Fibroblast of upper back skin (primary cell): ENCODE measurements around the gene GRAMD4.

ENCODE experiments used
- DNase-seq: peaks from one replicate; pipeline ENCODE4 v3.0.0-alpha.2; 2013

The GRAMD4 gene

GRCh38 chr22:46657996-46658947 is 38.1 kb downstream of the GRAMD4 start:
- no peak for DNase-seq

DNA sequence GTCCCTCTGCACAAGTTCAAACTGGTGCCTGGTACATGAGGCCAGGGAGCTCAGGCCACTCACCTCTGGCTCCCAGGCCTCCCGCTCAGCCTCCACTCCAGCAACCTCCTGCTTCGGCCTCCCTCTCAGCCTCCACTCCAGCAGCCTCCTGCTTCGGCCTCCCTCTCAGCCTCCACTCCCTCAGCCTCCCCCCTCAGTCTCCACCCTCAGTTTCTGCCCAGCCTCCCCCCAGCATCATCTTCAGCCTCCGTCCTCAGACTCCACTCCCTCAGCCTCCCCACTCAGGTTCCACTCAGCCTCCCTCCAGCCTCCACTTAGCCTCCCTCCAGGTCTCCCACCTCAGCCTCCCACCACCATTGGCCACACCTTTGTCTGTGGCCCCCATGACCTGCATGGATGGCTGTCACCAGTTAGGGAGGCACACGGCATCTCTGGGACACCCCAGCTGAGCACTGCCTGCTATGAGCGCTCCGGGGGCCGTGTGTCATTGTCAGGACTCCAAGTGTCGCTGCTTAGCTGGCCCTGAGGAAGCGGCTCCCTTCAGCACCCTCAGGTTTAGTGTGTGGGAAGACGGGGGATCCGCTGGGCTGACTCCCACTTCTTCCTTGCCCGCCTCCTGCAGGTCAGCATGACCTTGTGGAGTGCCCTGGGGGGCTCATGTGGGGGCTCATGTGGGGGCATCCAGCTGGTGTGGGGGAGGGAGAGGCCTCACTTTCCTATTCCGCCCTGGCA is 39.0 kb downstream of the GRAMD4 start:
- no peak for DNase-seq

DNA sequence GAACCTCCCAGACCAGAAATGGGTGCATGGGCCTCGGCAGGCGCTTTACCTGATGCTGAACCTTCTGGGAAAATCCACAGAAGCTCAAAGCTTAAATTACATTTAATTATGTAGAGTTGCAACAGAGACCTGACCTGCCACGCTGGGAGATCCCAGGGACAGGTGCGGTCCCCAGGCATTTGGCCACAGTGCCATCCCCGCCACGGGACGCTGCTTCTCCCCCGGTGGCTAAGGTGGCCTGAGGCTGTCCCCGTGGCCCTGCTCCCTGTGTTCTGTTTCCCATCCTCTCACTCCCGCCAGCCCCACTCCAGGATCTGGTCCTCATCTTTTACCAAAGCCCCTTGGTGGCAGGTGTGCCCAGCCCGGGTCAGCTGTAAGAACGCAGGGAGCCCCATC is 39.6 kb downstream of the GRAMD4 start:
- DNase-seq, result no peak

GRCh38 chr22:46660604-46661201 is 40.5 kb downstream of the GRAMD4 start:
- DNase-seq, result no peak

DNA sequence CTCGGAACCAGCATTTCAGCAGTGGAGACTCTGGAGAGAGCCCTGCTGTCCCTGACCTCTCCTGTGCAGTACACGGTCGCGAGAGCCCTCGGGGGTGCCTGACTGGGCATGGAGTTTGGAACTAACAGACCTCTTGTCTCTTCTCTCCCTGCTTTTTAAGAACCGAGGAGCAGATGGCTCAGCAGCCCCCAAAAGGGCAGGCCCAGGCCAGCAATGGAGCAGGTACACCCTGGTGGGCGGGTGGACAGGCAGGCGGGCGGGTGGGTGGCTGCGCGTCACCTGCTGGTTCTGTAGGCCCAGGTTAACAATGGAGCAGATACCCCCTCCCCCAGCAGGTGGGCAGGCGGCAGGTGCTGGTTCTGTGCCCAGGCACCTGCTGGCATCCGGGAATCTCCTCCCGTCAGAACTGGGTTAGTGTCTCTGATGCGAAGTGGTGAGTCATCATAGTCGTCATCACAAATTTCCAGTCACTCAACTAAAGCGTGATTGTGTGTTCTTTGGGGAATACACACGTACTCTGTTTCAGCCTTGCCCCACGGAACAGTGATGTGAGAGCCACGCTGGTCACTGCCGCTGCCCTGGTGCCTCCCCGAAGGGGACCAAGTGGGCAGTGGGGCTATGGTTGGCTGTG is 41.1 kb downstream of the GRAMD4 start:
- peak; percentile 14 for DNase-seq

GRCh38 chr22:46662226-46662625 is 42.0 kb downstream of the GRAMD4 start:
- DNase-seq, result no peak

DNA sequence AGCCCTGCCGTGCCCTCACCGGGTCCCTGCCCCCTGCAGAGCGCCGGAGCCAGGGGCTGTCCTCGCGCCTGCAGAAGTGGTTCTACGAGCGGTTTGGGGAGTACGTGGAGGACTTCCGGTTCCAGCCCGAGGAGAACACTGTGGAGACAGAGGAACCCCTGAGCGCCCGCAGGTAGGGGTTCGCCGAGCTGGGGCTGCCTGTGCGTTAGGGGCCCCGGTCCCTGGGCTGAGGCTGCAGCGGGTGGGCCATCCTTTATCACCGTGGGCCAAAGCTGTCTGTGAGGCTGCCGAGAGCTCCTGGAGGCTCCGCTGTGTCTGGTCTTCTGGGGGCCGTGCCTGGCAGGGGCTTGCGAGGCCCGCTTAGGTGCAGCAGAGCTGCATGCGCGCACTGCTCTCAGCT is 42.8 kb downstream of the GRAMD4 start:
- DNase-seq, result no peak

DNA sequence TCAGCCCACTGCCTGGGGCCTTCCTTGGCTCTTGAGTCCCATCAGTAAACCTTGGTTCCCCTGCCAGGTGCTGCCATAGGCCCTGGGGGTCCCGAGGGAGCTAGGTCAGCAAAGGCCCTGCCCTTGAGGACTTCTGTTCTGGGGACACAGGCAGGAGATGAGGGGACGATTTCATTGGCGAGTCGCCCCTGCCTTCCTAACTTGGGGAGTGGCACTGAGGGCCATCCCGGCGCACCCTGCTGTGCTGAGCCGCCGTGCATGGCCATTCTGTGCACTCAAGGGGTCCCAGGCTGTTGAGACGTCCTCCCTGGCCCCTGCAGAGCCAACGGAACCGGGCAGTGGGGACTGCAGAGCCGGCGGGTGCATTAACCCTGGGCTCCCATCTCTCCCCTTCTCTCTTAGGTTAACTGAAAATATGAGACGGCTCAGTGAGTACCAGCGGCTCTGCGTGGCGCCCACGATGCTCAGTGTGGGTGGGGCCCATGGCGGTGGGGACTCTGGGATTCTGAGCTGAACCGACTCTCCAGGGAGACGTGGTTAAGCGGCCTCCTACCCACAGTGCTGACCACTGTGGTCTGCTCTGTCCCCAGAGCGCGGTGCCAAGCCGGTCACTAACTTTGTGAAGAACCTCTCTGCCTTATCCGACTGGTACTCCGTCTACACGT is 43.4 kb downstream of the GRAMD4 start:
- DNase-seq, result no peak

DNA sequence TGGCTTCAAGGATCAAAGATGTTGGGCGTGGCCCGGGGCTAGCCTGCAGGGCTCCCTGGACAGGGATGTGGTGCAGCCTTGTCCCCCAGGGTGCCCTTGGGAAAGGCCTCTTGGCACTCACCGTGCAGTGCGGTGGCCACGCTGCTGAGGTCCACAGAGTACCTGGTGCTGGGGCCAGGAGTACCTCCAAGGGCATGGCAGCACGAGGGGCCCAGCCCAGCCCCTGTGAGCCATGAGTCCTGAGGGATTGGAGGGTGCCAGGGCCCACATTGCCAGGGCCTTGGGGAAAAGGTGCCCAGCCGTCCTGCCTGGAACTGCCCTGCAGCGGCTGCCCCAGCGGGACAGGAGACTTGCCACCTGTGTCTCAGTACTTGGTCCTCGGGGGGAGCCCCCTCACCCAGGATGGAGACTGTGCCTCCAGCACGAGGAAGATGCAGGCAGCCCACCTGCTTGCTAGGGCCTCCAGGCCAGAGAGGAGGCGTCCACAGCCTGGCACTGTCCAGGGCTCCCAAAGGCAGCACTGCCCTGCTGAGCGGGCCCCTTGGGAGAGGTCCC is 44.2 kb downstream of the GRAMD4 start:
- no peak for DNase-seq

DNA sequence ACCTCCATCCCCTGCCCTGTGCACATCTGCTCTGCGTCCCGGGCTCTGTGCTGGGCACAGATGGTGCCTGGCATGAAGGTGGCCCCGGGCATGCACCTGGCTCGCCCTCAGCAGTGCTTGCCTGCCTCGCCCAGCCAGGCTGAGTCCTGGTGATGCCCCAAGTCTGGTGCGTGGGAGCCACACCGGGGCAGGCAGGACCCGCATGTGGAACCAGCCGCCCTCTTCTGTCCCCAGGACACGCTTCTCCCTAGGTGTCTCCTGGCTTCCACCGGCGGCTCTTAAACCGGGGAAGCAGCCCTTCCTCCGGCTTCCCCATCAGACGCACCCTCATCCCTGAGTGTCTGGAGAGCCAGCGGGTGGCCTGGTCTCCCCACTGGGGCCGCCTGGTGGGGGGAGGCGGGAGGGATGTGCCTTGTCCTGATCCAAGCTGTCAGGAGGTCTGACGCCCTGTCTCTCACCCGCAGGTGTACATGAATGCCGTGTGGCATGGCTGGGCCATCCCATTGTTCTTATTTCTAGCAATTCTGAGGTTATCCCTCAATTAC is 45.0 kb downstream of the GRAMD4 start:
- DNase-seq, result no peak

GRCh38 chr22:46665751-46666280 is 45.6 kb downstream of the GRAMD4 start:
- DNase-seq, result no peak

GRCh38 chr22:46666577-46667244 is 46.5 kb downstream of the GRAMD4 start:
- no peak for DNase-seq

GRCh38 chr22:46667245-46667623 is 47.0 kb downstream of the GRAMD4 start:
- no peak for DNase-seq

GRCh38 chr22:46668116-46668515 is 47.9 kb downstream of the GRAMD4 start:
- no peak for DNase-seq

DNA sequence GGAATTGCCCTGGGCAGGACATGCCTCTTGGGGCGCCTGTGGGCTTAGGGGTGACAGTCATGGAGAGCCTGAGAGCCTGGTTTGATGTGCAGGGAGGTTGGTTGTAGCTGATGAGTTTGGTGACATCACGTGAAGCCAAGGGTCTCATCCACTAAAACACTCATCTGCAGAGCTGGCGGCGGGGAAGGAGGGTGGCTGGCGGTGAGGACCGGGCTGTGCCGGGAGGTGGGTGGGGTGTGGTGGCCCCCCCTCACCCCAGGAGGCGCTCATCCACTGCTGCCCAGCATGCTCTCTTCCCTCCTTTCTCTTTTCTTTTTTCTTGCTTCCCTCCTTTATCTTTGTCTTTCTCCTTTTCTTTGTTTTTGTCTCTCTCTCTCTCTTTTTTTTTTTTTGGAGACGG is 49.0 kb downstream of the GRAMD4 start:
- DNase-seq, result no peak

- DNase-seq, result no peak
These were observed 51.7 kb downstream of the GRAMD4 start for GRCh38 chr22:46671824-46672432.

DNA sequence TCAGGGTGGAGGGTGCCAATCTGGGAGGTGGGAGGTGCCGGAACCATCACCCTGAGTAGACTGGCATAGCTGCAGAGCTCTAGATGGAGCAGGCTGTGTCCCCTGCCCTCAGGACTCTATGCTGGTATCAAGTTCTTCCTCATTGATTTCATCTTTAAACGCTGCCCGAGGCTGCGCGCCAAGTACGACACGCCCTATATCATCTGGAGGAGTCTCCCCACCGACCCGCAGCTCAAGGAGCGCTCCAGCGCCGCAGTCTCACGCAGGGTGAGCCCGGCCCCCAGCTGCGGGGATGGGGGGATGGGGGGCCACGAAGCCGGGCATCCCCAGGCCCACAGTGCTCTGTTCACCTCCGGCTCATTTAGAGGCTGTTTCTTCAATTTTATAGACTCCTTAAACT is 52.5 kb downstream of the GRAMD4 start:
- no peak for DNase-seq

GRCh38 chr22:46673205-46673604 is 53.0 kb downstream of the GRAMD4 start:
- peak; percentile 30 for DNase-seq

DNA sequence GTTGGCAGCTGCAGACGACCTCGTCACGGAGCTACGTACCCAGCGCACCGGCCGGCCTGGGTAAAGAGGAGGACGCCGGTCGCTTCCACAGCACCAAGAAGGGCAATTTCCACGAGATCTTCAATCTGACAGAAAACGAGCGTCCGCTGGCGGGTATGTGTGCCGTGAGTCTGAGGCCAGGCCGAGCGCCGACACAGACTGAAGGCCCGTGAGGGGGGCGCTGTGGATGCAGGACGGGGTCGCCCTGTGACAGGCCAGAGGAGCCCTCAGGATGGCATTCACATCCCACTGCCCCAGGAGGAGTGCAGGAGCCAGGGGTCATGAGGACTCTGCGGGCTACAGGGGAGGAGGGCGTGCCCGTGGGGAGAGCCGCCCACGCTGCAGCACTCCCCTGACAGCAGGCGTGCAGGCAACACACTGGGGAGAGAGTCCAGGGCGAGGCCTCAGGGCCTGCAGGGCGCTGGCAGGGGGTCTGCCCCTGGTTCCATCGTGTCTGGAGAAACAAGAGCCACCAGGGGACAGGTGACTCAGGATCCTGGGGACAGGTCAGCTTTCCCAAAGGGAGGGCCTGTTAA is 53.6 kb downstream of the GRAMD4 start:
- DNase-seq, result no peak

- peak; percentile 22 for DNase-seq
These were observed 54.2 kb downstream of the GRAMD4 start for GRCh38 chr22:46674367-46674781.
